ENCODE data around the gene RMC1.

- TF ChIP-seq CTCF (conservative IDR thresholded peaks at IDR 0.05; ENCODE audit: low read depth, low read length) (no peak), EZH2 (IDR thresholded peaks at IDR 0.05; ENCODE audit: borderline replicate concordance, low read depth, low read length, poor library complexity, severe bottlenecking) (no peak)
These were observed 34.4 kb upstream of the RMC1 start for GRCh38 chr18:23468753-23469459.
